ENCODE data around the gene MTG2. TPM values are rescaled to one million over a fixed set of nuclear protein-coding genes. Genes with fewer than 3 reads are reported as not detected.

The MTG2 gene
- total RNA-seq, 1 experiment from 2014 or later, result 27.9 TPM

- H3K9me3 Mint-ChIP-seq, result no peaks in the 10 kb centered on the region
- no peak overlapping the region for H3K27ac Mint-ChIP-seq
- peaks cover 19% of the 10 kb centered on the region for H3K4me1 Mint-ChIP-seq
- no peak overlapping the region for H3K4me3 Mint-ChIP-seq
- POLR2A ChIA-PET, result no interaction called here
- peaks cover 42% of the 10 kb centered on the region for H3K27me3 Mint-ChIP-seq (ENCODE audit: low read depth)
- CTCF ChIA-PET, result interaction anchor here (0.8 to 1.1 kb wide), 2 partner anchors 13 to 66 kb away, joined by 3 read pairs; no protein-coding TSS in a partner anchor
- DNase-seq (ENCODE audit: low spot score) (no peak), ATAC-seq (no peak)
- TF ChIP-seq ZNF263 (CRISPR knock-in tag; IDR thresholded peaks at IDR 0.05; ENCODE audit: low read depth) (no peak), ZNF121 (CRISPR knock-in tag; IDR thresholded peaks at IDR 0.05) (no peak), CDX4 (CRISPR knock-in tag; IDR thresholded peaks at IDR 0.05; ENCODE audit: borderline replicate concordance) (no peak), CREB1 (CRISPR knock-in tag; IDR thresholded peaks at IDR 0.05) (no peak), E2F4 (CRISPR knock-in tag; IDR thresholded peaks at IDR 0.05; ENCODE audit: borderline replicate concordance, low read depth) (no peak), ZNF532 (CRISPR knock-in tag; IDR thresholded peaks at IDR 0.05; ENCODE audit: borderline replicate concordance) (no peak), EMX1 (CRISPR knock-in tag; IDR thresholded peaks at IDR 0.05) (no peak), ERG (CRISPR knock-in tag; IDR thresholded peaks at IDR 0.05) (no peak), JUN (CRISPR knock-in tag; IDR thresholded peaks at IDR 0.05) (no peak), ATF2 (CRISPR knock-in tag; IDR thresholded peaks at IDR 0.05; ENCODE audit: borderline replicate concordance, low read depth) (no peak), SOX15 (CRISPR knock-in tag; IDR thresholded peaks at IDR 0.05) (no peak)
- H3K36me3 Mint-ChIP-seq, result no peaks in the 10 kb centered on the region
Observed at GRCh38 chr20:62222266-62222850, 39.5 kb downstream of the MTG2 start.

- H3K4me1 Mint-ChIP-seq, result peaks cover 19% of the 10 kb centered on the region
- no peaks in the 10 kb centered on the region for H3K9me3 Mint-ChIP-seq
- no peak overlapping the region for H3K27ac Mint-ChIP-seq
- DNase-seq (ENCODE audit: low spot score), result no peak
- CTCF ChIA-PET, result interaction anchor here (1.1 kb wide), 1 partner anchor 14 kb away, joined by 3 read pairs; no protein-coding TSS in a partner anchor
- POLR2A ChIA-PET, result no interaction called here
- H3K27me3 Mint-ChIP-seq (ENCODE audit: low read depth), result peaks cover 38% of the 10 kb centered on the region
- no peak for ATAC-seq
- TF ChIP-seq HMGXB4 (CRISPR knock-in tag; IDR thresholded peaks at IDR 0.05), result no peak
- no peak for TF ChIP-seq PREB (CRISPR knock-in tag; IDR thresholded peaks at IDR 0.05; ENCODE audit: borderline replicate concordance)
- no peak for TF ChIP-seq ZNF281 (CRISPR knock-in tag; IDR thresholded peaks at IDR 0.05)
- no peak for TF ChIP-seq SOX15 (CRISPR knock-in tag; IDR thresholded peaks at IDR 0.05)
- no peak for TF ChIP-seq SP1 (CRISPR knock-in tag; conservative IDR thresholded peaks at IDR 0.05)
- no peak for TF ChIP-seq FOXP1 (CRISPR knock-in tag; IDR thresholded peaks at IDR 0.05; ENCODE audit: borderline replicate concordance)
- no peak for TF ChIP-seq JAZF1 (CRISPR knock-in tag; IDR thresholded peaks at IDR 0.05)
- TF ChIP-seq HMGA2 (CRISPR knock-in tag; IDR thresholded peaks at IDR 0.05), result no peak
- TF ChIP-seq ESRRA (CRISPR knock-in tag; IDR thresholded peaks at IDR 0.05; ENCODE audit: borderline replicate concordance), result no peak
- TF ChIP-seq ZNF671 (CRISPR knock-in tag; IDR thresholded peaks at IDR 0.05), result no peak
- no peak overlapping the region for H3K4me3 Mint-ChIP-seq
- no peaks in the 10 kb centered on the region for H3K36me3 Mint-ChIP-seq
Observed at GRCh38 chr20:62222972-62223371, 40.1 kb downstream of the MTG2 start.

Measured in WTC11 (cell line).